Measurements from ENCODE around the gene FOXP1. TPM values are rescaled to one million over a fixed set of nuclear protein-coding genes. Genes with fewer than 3 reads are reported as not detected.

The FOXP1 gene
- 7.8 to 13.4 TPM (median 11.3 TPM) in 5 replicates for total RNA-seq (2022; extraction: Qiagen RNA extraction)

GRCh38 chr3:71583566-71584393 is at the start of gene FOXP1:
FOXP1 (minus strand) TSS chr3:71583728; CDS start chr3:71198381, 385,347 bp downstream.

Other genes starting within 250 kb of the FOXP1 start
- 3.6 to 5.2 TPM (median 4.7 TPM) in 5 replicates for gene EIF4E3, start 141.7 kb upstream of the FOXP1 start, total RNA-seq (2022; extraction: Qiagen RNA extraction)
- 2.3 to 3.4 TPM (median 2.7 TPM) in 5 replicates for gene GPR27, start 170.1 kb upstream of the FOXP1 start, total RNA-seq (2022; extraction: Qiagen RNA extraction)
- not detected in 5 replicates for gene PROK2, start 201.4 kb upstream of the FOXP1 start, total RNA-seq (2022; extraction: Qiagen RNA extraction)

Measured in A549 treated with dexamethasone at 1 μM for 4 hours (cell line).